H9 (cell line): ENCODE measurements around the gene NAPA. TPM values are rescaled to one million over a fixed set of nuclear protein-coding genes. Genes with fewer than 3 reads are reported as not detected.

Experiments
- DNase-seq: peaks from one replicate; pipeline ENCODE4 v3.0.0-alpha.2; 2017
- H2AFZ ChIP-seq: one replicate; pipeline ENCODE4 v1.6.1; 2013; ENCODE audit warnings: mild to moderate bottlenecking, low read length, control low read depth, moderate library complexity
- H2AK5ac ChIP-seq: 2 replicates; pipeline ENCODE4 v1.6.1; 2013; ENCODE audit warnings: low read length, control low read depth, mixed read lengths; ENCODE audit not compliant: insufficient read length
- H2BK120ac ChIP-seq: one replicate; pipeline ENCODE4 v1.6.1; 2013; ENCODE audit warnings: low read depth, mild to moderate bottlenecking, low read length, control low read depth, inconsistent platforms; ENCODE audit not compliant: poor library complexity, severe bottlenecking
- H2BK12ac ChIP-seq: 2 replicates; pipeline ENCODE4 v1.6.1; 2013; ENCODE audit warnings: low read length, control low read depth, mixed read lengths, low read depth; ENCODE audit not compliant: insufficient read length
- H2BK15ac ChIP-seq: 2 replicates; pipeline ENCODE4 v1.6.1; 2013; ENCODE audit warnings: low read depth, low read length, control low read depth
- H2BK20ac ChIP-seq: one replicate; pipeline ENCODE4 v1.6.1; 2013; ENCODE audit warnings: low read depth, mild to moderate bottlenecking, low read length, control low read depth, inconsistent platforms; ENCODE audit not compliant: poor library complexity, severe bottlenecking
- H2BK5ac ChIP-seq: 2 replicates; pipeline ENCODE4 v1.6.1; 2013; ENCODE audit warnings: low read length, control low read depth, mixed read lengths; ENCODE audit not compliant: insufficient read length
- H3K14ac ChIP-seq: 2 replicates; pipeline ENCODE4 v1.6.1; 2013; ENCODE audit warnings: low read length, control low read depth; ENCODE audit not compliant: insufficient read depth
- H3K18ac ChIP-seq: 2 replicates; pipeline ENCODE4 v1.6.1; 2013; ENCODE audit warnings: low read depth, mild to moderate bottlenecking, mixed read lengths, low read length, control low read depth; ENCODE audit not compliant: insufficient read length
- H3K23ac ChIP-seq: 2 replicates; pipeline ENCODE4 v1.6.1; 2013; ENCODE audit warnings: low read length, control low read depth, mixed read lengths, low read depth; ENCODE audit not compliant: insufficient read length
- H3K23me2 ChIP-seq: 2 replicates; pipeline ENCODE4 v1.6.1; 2013; ENCODE audit warnings: low read depth, mild to moderate bottlenecking, mixed read lengths, low read length, control low read depth; ENCODE audit not compliant: insufficient read length, poor library complexity, severe bottlenecking
- H3K27ac ChIP-seq: 2 replicates; pipeline ENCODE4 v1.5.1; 2013; ENCODE audit warnings: low read length, control low read depth, mixed read lengths, low read depth; ENCODE audit not compliant: insufficient read length
- H3K27me3 ChIP-seq: 2 replicates; pipeline ENCODE4 v1.6.1; 2013; ENCODE audit warnings: low read length, control low read depth, inconsistent platforms; ENCODE audit not compliant: insufficient read depth
- H3K4ac ChIP-seq: 2 replicates; pipeline ENCODE4 v1.6.1; 2013; ENCODE audit warnings: low read depth, mild to moderate bottlenecking, control low read depth, inconsistent platforms, low read length, moderate library complexity
- H3K4me1 ChIP-seq: 2 replicates; pipeline ENCODE4 v1.6.1; 2013; ENCODE audit warnings: low read length, control low read depth, inconsistent platforms; ENCODE audit not compliant: insufficient read depth
- H3K4me2 ChIP-seq: 2 replicates; pipeline ENCODE4 v1.6.1; 2013; ENCODE audit warnings: low read length, control low read depth, mixed read lengths; ENCODE audit not compliant: insufficient read length, insufficient read depth
- H3K56ac ChIP-seq: 2 replicates; pipeline ENCODE4 v1.6.1; 2013; ENCODE audit warnings: low read depth, mild to moderate bottlenecking, mixed read lengths, low read length, control low read depth; ENCODE audit not compliant: insufficient read length
- H3K79me1 ChIP-seq: 2 replicates; pipeline ENCODE4 v1.6.1; 2013; ENCODE audit warnings: low read depth, mild to moderate bottlenecking, moderate library complexity, low read length, control low read depth, inconsistent platforms; ENCODE audit not compliant: insufficient read depth, poor library complexity, severe bottlenecking
- H3K79me2 ChIP-seq: 2 replicates; pipeline ENCODE4 v1.6.1; 2013; ENCODE audit warnings: low read length, control low read depth, inconsistent platforms; ENCODE audit not compliant: insufficient read depth
- H3K9ac ChIP-seq: 2 replicates; pipeline ENCODE4 v1.6.1; 2013; ENCODE audit warnings: low read length, control low read depth, mixed read lengths; ENCODE audit not compliant: insufficient read length; ENCODE audit errors: extremely low read depth
- H3K9me3 ChIP-seq: one replicate; pipeline ENCODE4 v1.6.1; 2013; ENCODE audit warnings: low read depth, low read length, inconsistent platforms; ENCODE audit not compliant: control insufficient read depth
- H3T11ph ChIP-seq: one replicate; pipeline ENCODE4 v1.6.1; 2013; ENCODE audit warnings: mild to moderate bottlenecking, low read length, control low read depth, inconsistent platforms
- H4K20me1 ChIP-seq: one replicate; pipeline ENCODE4 v1.6.1; 2013; ENCODE audit not compliant: control insufficient read depth, insufficient read length, insufficient read depth
- H4K5ac ChIP-seq: 2 replicates; pipeline ENCODE4 v1.6.1; 2013; ENCODE audit warnings: low read depth, mild to moderate bottlenecking, mixed read lengths, low read length, control low read depth; ENCODE audit not compliant: insufficient read length
- H4K8ac ChIP-seq: replicated peaks from 2 replicates; pipeline ENCODE4 v1.6.1; 2013; ENCODE audit warnings: low read length, control low read depth, mixed read lengths, low read depth; ENCODE audit not compliant: insufficient read length
- H4K91ac ChIP-seq: 2 replicates; pipeline ENCODE4 v1.6.1; 2013; ENCODE audit warnings: low read depth, mild to moderate bottlenecking, moderate library complexity, mixed read lengths, low read length, control low read depth; ENCODE audit not compliant: insufficient read length
- H3K27ac Mint-ChIP-seq, 3 experiments: 2 replicates in 2 of 3; 3 replicates in 1 of 3; pipeline ENCODE4 v1.8.0; 2020 to 2021; ENCODE audit warnings: mixed read lengths in 3 of 3, mild to moderate bottlenecking in 1 of 3, moderate library complexity in 1 of 3
- H3K27me3 Mint-ChIP-seq: 2 replicates; pipeline ENCODE4 v1.8.0; 2021; ENCODE audit warnings: low read depth, mild to moderate bottlenecking, moderate library complexity, mixed read lengths
- H3K36me3 Mint-ChIP-seq, 3 experiments: 2 replicates in 2 of 3; 3 replicates in 1 of 3; pipeline ENCODE4 v1.8.0; 2020 to 2021; ENCODE audit warnings: low read depth in 3 of 3, mixed read lengths in 3 of 3; ENCODE audit not compliant: insufficient read depth in 1 of 3
- H3K4me1 Mint-ChIP-seq, 2 experiments: 2 replicates each; pipeline ENCODE4 v1.8.0; 2020; ENCODE audit warnings: mixed read lengths in 2 of 2
- H3K4me3 Mint-ChIP-seq, 2 experiments: 2 replicates in 1 of 2; 3 replicates in 1 of 2; pipeline ENCODE4 v1.8.0; 2020 to 2021; ENCODE audit warnings: mild to moderate bottlenecking in 2 of 2, mixed read lengths in 2 of 2, moderate library complexity in 1 of 2
- H3K9me3 Mint-ChIP-seq, 2 experiments: 2 replicates in 1 of 2; 3 replicates in 1 of 2; pipeline ENCODE4 v1.8.0; 2020; ENCODE audit warnings: mild to moderate bottlenecking in 2 of 2, mixed read lengths in 2 of 2, moderate library complexity in 1 of 2
- CTCF ChIP-seq: fragments of 200-600 bp; sonication (generic); conservative IDR thresholded peaks from 3 replicates; pipeline ENCODE4 v1.8.0; 2021; ENCODE audit warnings: antibody characterized with exemption, mild to moderate bottlenecking
- WGBS: extraction: QIAGEN DNeasy Blood & Tissue Kit; methylation state at CpG from one replicate; pipeline ENCODE4 v1.1.7; 2013; ENCODE audit warnings: missing lambda C conversion rate, low lambda C conversion rate, mixed read lengths; ENCODE audit not compliant: insufficient read length; ENCODE audit errors: extremely low coverage; 5-methylcytosine and 5-hydroxymethylcytosine counted together
- total RNA-seq: library from RNA; stranded (reverse); gene quantifications from 2 replicates; pipeline ENCODE4 v1.2.1, GENCODE V29; 2021

NAPA gene
- total RNA-seq, 1 experiment from 2014 or later: 62.8 TPM

GRCh38 chr19:47494729-47495128 lies 20.1 kb downstream of the NAPA start:
- Histone ChIP-seq H3K4ac (no peak overlapping the region), H2BK20ac (no peak overlapping the region), H3K27ac (no peak overlapping the region), H3K56ac (no peak overlapping the region), H2BK5ac (no peak overlapping the region), H3K4me1 (no peaks in the 10 kb centered on the region), H3K14ac (no peak overlapping the region), H3K18ac (no peak overlapping the region), H3K9me3 (no peaks in the 10 kb centered on the region), H4K5ac (no peak overlapping the region), H3K27me3 (no peaks in the 10 kb centered on the region), H2BK12ac (no peak overlapping the region), H2AK5ac (no peak overlapping the region), H3K23me2 (no peaks in the 10 kb centered on the region), H3T11ph (no peak overlapping the region), H2BK120ac (no peak overlapping the region), H3K23ac (no peak overlapping the region), H4K8ac (no peak overlapping the region), H2BK15ac (no peak overlapping the region), H4K20me1 (no peaks in the 10 kb centered on the region), H3K79me1 (no peaks in the 10 kb centered on the region), H3K4me2 (no peak overlapping the region), H4K91ac (no peak overlapping the region), H2AFZ (no peak overlapping the region), H3K79me2 (no peaks in the 10 kb centered on the region), H3K9ac (no peak overlapping the region)
- WGBS: no CpG with 5 or more reads among the region's 9 CpGs
- H3K27me3 Mint-ChIP-seq: no peaks in the 10 kb centered on the region
- no peak for DNase-seq
- peaks cover 0 to 23% of the 10 kb centered on the region in 2 experiments; a peak in 2 of 4 replicates for H3K4me1 Mint-ChIP-seq
- TF ChIP-seq CTCF: no peak
- no peak overlapping the region for H3K4me3 Mint-ChIP-seq
- H3K9me3 Mint-ChIP-seq: no peaks in the 10 kb centered on the region
- H3K36me3 Mint-ChIP-seq: peaks cover 9 to 22% (median 17%) of the 10 kb centered on the region in 3 experiments; a peak in 6 of 7 replicates
- H3K27ac Mint-ChIP-seq: no peak overlapping the region; a peak in 1 of 7 replicates
